ENCODE results near the gene DIP2C.

The DIP2C gene

DNA sequence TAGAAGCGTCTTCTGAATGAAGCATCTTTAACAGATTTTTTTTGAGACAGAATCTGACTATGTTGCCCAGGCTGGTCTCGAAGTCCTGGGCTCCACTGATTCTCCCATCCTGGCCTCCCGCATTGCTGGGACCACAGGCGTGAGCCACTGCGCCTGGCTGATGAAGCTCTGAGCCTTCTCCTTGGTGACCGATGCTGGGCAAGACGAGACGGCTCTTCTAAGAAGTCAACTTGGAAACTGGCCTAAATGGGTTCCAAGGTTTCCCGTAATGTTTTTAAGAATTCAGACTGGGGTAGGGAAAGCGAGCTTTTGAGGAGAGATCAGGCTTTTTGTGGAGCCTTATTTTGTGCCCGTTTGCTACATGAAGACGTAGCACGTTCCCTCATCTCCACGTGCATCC is 329.7 kb downstream of the DIP2C start:
- Histone ChIP-seq H3K4me1 (ENCODE audit: control insufficient read depth in 2 of 2, insufficient read depth in 2 of 2, low read length in 2 of 2) (no peaks in the 10 kb centered on the region), H3K9ac (ENCODE audit: low read depth in 1 of 2, low read length in 2 of 2) (no peak overlapping the region), H3K36me3 (ENCODE audit: control insufficient read depth in 2 of 2, insufficient read depth in 2 of 2, low read length in 2 of 2) (peaks cover 20 to 22% of the 10 kb centered on the region in 2 donors), H3K27me3 (ENCODE audit: control insufficient read depth in 2 of 2, insufficient read depth in 2 of 2, low read length in 2 of 2) (no peaks in the 10 kb centered on the region), H3K9me3 (ENCODE audit: control insufficient read depth in 2 of 2, low read length in 2 of 2) (no peaks in the 10 kb centered on the region), H3K27ac (ENCODE audit: low read depth in 2 of 2, low read length in 2 of 2) (no peak overlapping the region), H3K4me3 (ENCODE audit: low read length in 2 of 2) (no peak overlapping the region)

GRCh38 chr10:359093-359492 is 330.4 kb downstream of the DIP2C start:
- Histone ChIP-seq H3K4me3 (ENCODE audit: low read length in 2 of 2) (no peak overlapping the region), H3K9me3 (ENCODE audit: control insufficient read depth in 2 of 2, low read length in 2 of 2) (no peaks in the 10 kb centered on the region), H3K9ac (ENCODE audit: low read depth in 1 of 2, low read length in 2 of 2) (no peak overlapping the region), H3K27ac (ENCODE audit: low read depth in 2 of 2, low read length in 2 of 2) (no peak overlapping the region), H3K36me3 (ENCODE audit: control insufficient read depth in 2 of 2, insufficient read depth in 2 of 2, low read length in 2 of 2) (peaks cover 23 to 24% of the 10 kb centered on the region in 2 donors), H3K4me1 (ENCODE audit: control insufficient read depth in 2 of 2, insufficient read depth in 2 of 2, low read length in 2 of 2) (no peaks in the 10 kb centered on the region), H3K27me3 (ENCODE audit: control insufficient read depth in 2 of 2, insufficient read depth in 2 of 2, low read length in 2 of 2) (no peaks in the 10 kb centered on the region)

- H3K27me3 ChIP-seq (ENCODE audit: control insufficient read depth in 2 of 2, insufficient read depth in 2 of 2, low read length in 2 of 2): no peaks in the 10 kb centered on the region
- no peak overlapping the region for H3K27ac ChIP-seq (ENCODE audit: low read depth in 2 of 2, low read length in 2 of 2)
- no peaks in the 10 kb centered on the region for H3K9me3 ChIP-seq (ENCODE audit: control insufficient read depth in 2 of 2, low read length in 2 of 2)
- H3K9ac ChIP-seq (ENCODE audit: low read depth in 1 of 2, low read length in 2 of 2): no peak overlapping the region
- no peak overlapping the region for H3K4me3 ChIP-seq (ENCODE audit: low read length in 2 of 2)
- peaks cover 18 to 24% of the 10 kb centered on the region in 2 donors for H3K36me3 ChIP-seq (ENCODE audit: control insufficient read depth in 2 of 2, insufficient read depth in 2 of 2, low read length in 2 of 2)
- no peaks in the 10 kb centered on the region for H3K4me1 ChIP-seq (ENCODE audit: control insufficient read depth in 2 of 2, insufficient read depth in 2 of 2, low read length in 2 of 2)
Measured at GRCh38 chr10:357201-357950, 332.1 kb downstream of the DIP2C start.

- Histone ChIP-seq H3K9ac (ENCODE audit: low read depth in 1 of 2, low read length in 2 of 2) (no peak overlapping the region), H3K9me3 (ENCODE audit: control insufficient read depth in 2 of 2, low read length in 2 of 2) (no peaks in the 10 kb centered on the region), H3K4me3 (ENCODE audit: low read length in 2 of 2) (no peak overlapping the region), H3K27me3 (ENCODE audit: control insufficient read depth in 2 of 2, insufficient read depth in 2 of 2, low read length in 2 of 2) (no peaks in the 10 kb centered on the region), H3K27ac (ENCODE audit: low read depth in 2 of 2, low read length in 2 of 2) (no peak overlapping the region), H3K36me3 (ENCODE audit: control insufficient read depth in 2 of 2, insufficient read depth in 2 of 2, low read length in 2 of 2) (peaks cover 15 to 22% of the 10 kb centered on the region in 2 donors), H3K4me1 (ENCODE audit: control insufficient read depth in 2 of 2, insufficient read depth in 2 of 2, low read length in 2 of 2) (no peaks in the 10 kb centered on the region)
Measured at GRCh38 chr10:356452-356851, 333.0 kb downstream of the DIP2C start.

- Histone ChIP-seq H3K4me1 (ENCODE audit: control insufficient read depth in 2 of 2, insufficient read depth in 2 of 2, low read length in 2 of 2) (no peaks in the 10 kb centered on the region), H3K36me3 (ENCODE audit: control insufficient read depth in 2 of 2, insufficient read depth in 2 of 2, low read length in 2 of 2) (peaks cover 15 to 21% of the 10 kb centered on the region in 2 donors), H3K4me3 (ENCODE audit: low read length in 2 of 2) (no peak overlapping the region), H3K27ac (ENCODE audit: low read depth in 2 of 2, low read length in 2 of 2) (no peak overlapping the region), H3K9ac (ENCODE audit: low read depth in 1 of 2, low read length in 2 of 2) (no peak overlapping the region), H3K27me3 (ENCODE audit: control insufficient read depth in 2 of 2, insufficient read depth in 2 of 2, low read length in 2 of 2) (no peaks in the 10 kb centered on the region), H3K9me3 (ENCODE audit: control insufficient read depth in 2 of 2, low read length in 2 of 2) (no peaks in the 10 kb centered on the region)
Measured at GRCh38 chr10:354901-355617, 334.4 kb downstream of the DIP2C start.

DNA sequence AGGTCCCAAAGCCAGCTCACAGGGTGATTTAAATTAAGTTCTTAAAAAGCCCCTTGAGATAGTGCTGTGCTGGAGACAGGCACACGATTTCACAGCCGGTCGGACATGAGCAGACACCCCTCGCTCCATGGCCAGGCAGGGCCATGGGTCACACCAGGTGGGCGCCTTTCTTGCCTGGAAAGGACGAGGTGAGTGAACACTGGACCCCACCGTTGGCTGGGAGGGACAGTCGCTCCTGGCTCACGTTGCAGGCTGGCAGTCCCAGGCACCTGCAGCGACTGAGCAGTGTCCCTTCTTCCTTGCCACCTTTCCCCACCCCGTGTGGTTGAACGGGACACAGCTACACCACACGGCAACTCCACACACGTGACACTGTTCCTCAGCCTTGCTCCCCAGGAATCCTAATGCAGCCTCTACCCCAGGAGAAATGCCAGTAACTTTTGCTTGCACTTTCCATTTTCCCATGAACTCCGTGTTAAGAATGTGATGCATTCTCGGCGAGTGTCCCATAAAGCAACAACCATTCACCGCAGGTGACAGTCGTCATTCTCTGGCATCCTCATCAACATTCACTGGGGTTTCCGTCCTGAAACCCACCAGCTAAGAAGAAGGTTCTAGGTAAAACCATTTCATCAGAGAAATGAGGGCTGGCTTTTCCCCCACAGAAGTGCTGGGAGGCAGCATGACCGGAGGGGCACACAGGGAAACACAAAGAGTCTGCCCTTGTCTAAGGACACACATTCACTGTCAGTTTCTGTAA is 336.8 kb downstream of the DIP2C start:
- Histone ChIP-seq H3K9ac (ENCODE audit: low read depth in 1 of 2, low read length in 2 of 2) (no peak overlapping the region), H3K9me3 (ENCODE audit: control insufficient read depth in 2 of 2, low read length in 2 of 2) (no peaks in the 10 kb centered on the region), H3K27me3 (ENCODE audit: control insufficient read depth in 2 of 2, insufficient read depth in 2 of 2, low read length in 2 of 2) (no peaks in the 10 kb centered on the region), H3K4me1 (ENCODE audit: control insufficient read depth in 2 of 2, insufficient read depth in 2 of 2, low read length in 2 of 2) (no peaks in the 10 kb centered on the region), H3K36me3 (ENCODE audit: control insufficient read depth in 2 of 2, insufficient read depth in 2 of 2, low read length in 2 of 2) (peaks cover 20 to 26% of the 10 kb centered on the region in 2 donors), H3K27ac (ENCODE audit: low read depth in 2 of 2, low read length in 2 of 2) (no peak overlapping the region), H3K4me3 (ENCODE audit: low read length in 2 of 2) (no peak overlapping the region)

DNA sequence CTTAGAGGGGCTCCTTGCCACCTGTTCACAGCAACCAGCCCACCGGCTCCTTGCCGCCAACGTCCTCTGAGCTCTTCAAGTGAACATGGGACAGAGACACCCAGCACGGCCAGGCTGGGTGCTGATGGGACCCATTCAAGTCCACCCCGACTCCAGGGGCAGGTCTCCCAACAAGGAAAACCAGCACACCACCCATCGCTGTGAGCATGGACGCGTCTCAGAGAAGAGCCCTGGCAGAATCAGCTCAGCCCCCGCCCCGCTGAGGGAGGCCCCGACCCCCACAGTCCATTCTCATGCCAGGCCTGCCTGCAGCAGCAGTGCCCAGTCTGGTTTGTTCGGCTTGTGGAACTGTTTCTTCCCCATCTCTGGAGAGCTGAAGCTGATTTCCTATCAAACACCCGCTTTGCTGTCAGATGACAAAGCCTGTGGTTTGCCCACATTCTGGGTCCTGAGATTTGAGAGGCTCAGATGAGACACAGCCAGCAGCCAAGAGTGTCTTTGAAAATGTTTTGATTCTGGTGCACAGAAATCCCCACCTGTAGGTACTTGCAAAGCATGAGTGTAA is 337.6 kb downstream of the DIP2C start:
- H3K9ac ChIP-seq (ENCODE audit: low read depth in 1 of 2, low read length in 2 of 2): no peak overlapping the region
- H3K4me3 ChIP-seq (ENCODE audit: low read length in 2 of 2): no peak overlapping the region
- no peaks in the 10 kb centered on the region for H3K4me1 ChIP-seq (ENCODE audit: control insufficient read depth in 2 of 2, insufficient read depth in 2 of 2, low read length in 2 of 2)
- H3K9me3 ChIP-seq (ENCODE audit: control insufficient read depth in 2 of 2, low read length in 2 of 2): no peaks in the 10 kb centered on the region
- no peak overlapping the region for H3K27ac ChIP-seq (ENCODE audit: low read depth in 2 of 2, low read length in 2 of 2)
- no peaks in the 10 kb centered on the region for H3K27me3 ChIP-seq (ENCODE audit: control insufficient read depth in 2 of 2, insufficient read depth in 2 of 2, low read length in 2 of 2)
- H3K36me3 ChIP-seq (ENCODE audit: control insufficient read depth in 2 of 2, insufficient read depth in 2 of 2, low read length in 2 of 2): peaks cover 20 to 24% of the 10 kb centered on the region in 2 donors

- Histone ChIP-seq H3K36me3 (ENCODE audit: control insufficient read depth in 2 of 2, insufficient read depth in 2 of 2, low read length in 2 of 2) (peaks cover 20 to 24% of the 10 kb centered on the region in 2 donors), H3K9ac (ENCODE audit: low read depth in 1 of 2, low read length in 2 of 2) (no peak overlapping the region), H3K4me1 (ENCODE audit: control insufficient read depth in 2 of 2, insufficient read depth in 2 of 2, low read length in 2 of 2) (no peaks in the 10 kb centered on the region)
Measured at GRCh38 chr10:350981-351501, 338.4 kb downstream of the DIP2C start.

GRCh38 chr10:349081-349480 is 340.4 kb downstream of the DIP2C start:
- Histone ChIP-seq H3K4me1 (ENCODE audit: control insufficient read depth in 2 of 2, insufficient read depth in 2 of 2, low read length in 2 of 2) (no peaks in the 10 kb centered on the region), H3K4me3 (ENCODE audit: low read length in 2 of 2) (no peak overlapping the region), H3K27me3 (ENCODE audit: control insufficient read depth in 2 of 2, insufficient read depth in 2 of 2, low read length in 2 of 2) (no peaks in the 10 kb centered on the region), H3K27ac (ENCODE audit: low read depth in 2 of 2, low read length in 2 of 2) (no peak overlapping the region), H3K9me3 (ENCODE audit: control insufficient read depth in 2 of 2, low read length in 2 of 2) (no peaks in the 10 kb centered on the region), H3K9ac (ENCODE audit: low read depth in 1 of 2, low read length in 2 of 2) (no peak overlapping the region), H3K36me3 (ENCODE audit: control insufficient read depth in 2 of 2, insufficient read depth in 2 of 2, low read length in 2 of 2) (peaks cover 19 to 26% of the 10 kb centered on the region in 2 donors)

More at GRCh38 chr10:350981-351501, 338.4 kb downstream of the DIP2C start:
- Histone ChIP-seq H3K27me3 (ENCODE audit: control insufficient read depth in 2 of 2, insufficient read depth in 2 of 2, low read length in 2 of 2) (no peaks in the 10 kb centered on the region), H3K4me3 (ENCODE audit: low read length in 2 of 2) (no peak overlapping the region), H3K27ac (ENCODE audit: low read depth in 2 of 2, low read length in 2 of 2) (no peak overlapping the region), H3K9me3 (ENCODE audit: control insufficient read depth in 2 of 2, low read length in 2 of 2) (no peaks in the 10 kb centered on the region)

Data from mucosa of rectum (tissue), 2 donors.